Measurements from ENCODE around the gene CDCA5.

CDCA5 gene

DNA sequence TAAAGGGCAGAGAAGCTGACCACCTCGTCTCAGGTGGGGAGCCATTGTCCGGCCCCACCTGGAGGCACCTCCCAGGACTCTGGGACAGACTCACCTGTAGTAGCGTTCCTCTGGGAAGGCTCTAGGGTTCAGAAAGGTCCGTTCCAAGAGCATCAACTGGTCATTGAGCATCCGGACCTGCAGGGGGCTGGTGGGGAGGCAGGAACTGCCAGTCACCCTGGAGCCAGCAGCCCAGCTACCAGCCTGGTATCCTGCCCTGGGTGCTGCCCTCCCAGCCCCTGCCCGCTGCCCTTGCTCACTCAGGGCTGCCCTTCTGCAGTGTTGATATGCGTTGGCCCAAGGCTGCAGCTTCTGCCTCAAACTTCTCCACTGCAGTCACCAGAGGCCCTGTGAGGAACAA, 38.1 kb downstream of the CDCA5 start:
- Histone ChIP-seq H3K9ac (ENCODE audit: low read length) (no peak overlapping the region), H3K27me3 (replicated peaks; ENCODE audit: control insufficient read depth, insufficient read depth, low read length) (no peaks in the 10 kb centered on the region), H3K4me1 (ENCODE audit: control insufficient read depth, insufficient read depth, low read length) (peaks cover 27% of the 10 kb centered on the region), H3K36me3 (ENCODE audit: control insufficient read depth, insufficient read depth, low read length, severe bottlenecking) (peaks cover 7% of the 10 kb centered on the region), H3K4me3 (ENCODE audit: low read length) (no peak overlapping the region), H3K9me3 (ENCODE audit: control insufficient read depth, low read length) (no peaks in the 10 kb centered on the region)
- DNase-seq (ENCODE audit: low read depth) = no peak

GRCh38 chr11:65045061-65045460, 38.8 kb downstream of the CDCA5 start:
- peaks cover 32% of the 10 kb centered on the region for H3K4me1 ChIP-seq (ENCODE audit: control insufficient read depth, insufficient read depth, low read length)
- H3K9ac ChIP-seq (ENCODE audit: low read length) = no peak overlapping the region
- H3K4me3 ChIP-seq (ENCODE audit: low read length) = no peak overlapping the region
- DNase-seq (ENCODE audit: low read depth) = no peak
- H3K36me3 ChIP-seq (ENCODE audit: control insufficient read depth, insufficient read depth, low read length, severe bottlenecking) = peaks cover 7% of the 10 kb centered on the region
- H3K9me3 ChIP-seq (ENCODE audit: control insufficient read depth, low read length) = no peaks in the 10 kb centered on the region
- H3K27me3 ChIP-seq (replicated peaks; ENCODE audit: control insufficient read depth, insufficient read depth, low read length) = no peaks in the 10 kb centered on the region

DNA sequence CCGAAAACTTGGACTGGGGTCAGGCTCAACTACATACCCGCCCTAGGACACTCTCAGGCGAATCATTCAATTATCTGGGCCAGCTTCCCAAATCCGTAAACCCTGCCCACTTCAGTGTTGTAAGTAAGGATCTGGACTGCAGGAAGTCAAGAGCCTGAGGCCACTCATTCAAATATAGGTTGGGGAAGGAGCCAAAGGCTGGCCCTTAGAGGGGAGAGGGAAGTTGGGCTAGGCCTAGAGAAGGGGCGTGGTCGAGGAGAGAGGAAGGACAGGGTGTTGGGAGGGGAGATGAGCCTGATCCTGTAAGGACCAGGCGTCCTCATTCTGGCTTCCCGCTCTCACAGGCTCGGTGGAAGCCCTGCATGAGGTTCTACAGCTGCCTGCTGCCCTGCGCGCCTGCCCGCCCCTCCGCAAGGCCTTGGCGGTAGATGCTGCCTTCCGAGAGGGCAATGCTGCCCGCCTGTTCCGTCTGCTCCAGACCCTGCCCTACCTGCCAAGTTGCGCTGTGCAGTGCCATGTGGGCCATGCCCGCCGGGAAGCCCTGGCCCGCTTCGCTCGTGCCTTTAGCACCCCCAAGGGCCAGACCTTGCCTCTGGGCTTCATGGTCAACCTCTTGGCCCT, 39.8 kb downstream of the CDCA5 start:
- DNase-seq (ENCODE audit: low read depth) = no peak
- Histone ChIP-seq H3K9ac (ENCODE audit: low read length) (no peak overlapping the region), H3K4me3 (ENCODE audit: low read length) (peak overlapping the region; percentile 18), H3K4me1 (ENCODE audit: control insufficient read depth, insufficient read depth, low read length) (peaks cover 33% of the 10 kb centered on the region), H3K27me3 (replicated peaks; ENCODE audit: control insufficient read depth, insufficient read depth, low read length) (no peaks in the 10 kb centered on the region), H3K36me3 (ENCODE audit: control insufficient read depth, insufficient read depth, low read length, severe bottlenecking) (peaks cover 9% of the 10 kb centered on the region), H3K9me3 (ENCODE audit: control insufficient read depth, low read length) (no peaks in the 10 kb centered on the region)

DNA sequence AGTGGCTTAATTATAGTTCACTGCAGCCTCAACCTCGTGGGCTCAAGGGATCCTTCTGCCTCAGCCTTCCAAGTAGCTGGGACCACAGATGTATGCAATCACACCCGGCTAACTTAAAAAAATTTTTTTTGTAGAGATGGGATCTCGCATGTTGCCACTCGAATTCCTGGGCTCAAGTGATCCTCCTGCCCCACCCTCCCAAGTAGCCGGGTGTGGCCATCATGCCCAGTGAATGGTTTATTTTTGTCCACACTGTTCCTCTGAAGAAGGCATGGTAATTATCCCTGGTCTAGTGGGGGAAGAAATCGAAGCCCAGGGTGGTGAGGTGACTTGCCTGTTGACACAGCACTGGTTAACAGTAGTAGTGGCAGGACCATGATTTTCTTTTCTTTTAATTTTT, 40.9 kb downstream of the CDCA5 start:
- no peak for DNase-seq (ENCODE audit: low read depth)
- Histone ChIP-seq H3K4me1 (ENCODE audit: control insufficient read depth, insufficient read depth, low read length) (peaks cover 33% of the 10 kb centered on the region), H3K36me3 (ENCODE audit: control insufficient read depth, insufficient read depth, low read length, severe bottlenecking) (peaks cover 14% of the 10 kb centered on the region), H3K27me3 (replicated peaks; ENCODE audit: control insufficient read depth, insufficient read depth, low read length) (no peaks in the 10 kb centered on the region), H3K4me3 (ENCODE audit: low read length) (no peak overlapping the region), H3K9me3 (ENCODE audit: control insufficient read depth, low read length) (no peaks in the 10 kb centered on the region), H3K9ac (ENCODE audit: low read length) (no peak overlapping the region)

- H3K4me1 ChIP-seq (ENCODE audit: control insufficient read depth, insufficient read depth, low read length) = peaks cover 35% of the 10 kb centered on the region
- H3K9ac ChIP-seq (ENCODE audit: low read length) = peak within 1 kb of the TSS; percentile 88
- no peaks in the 10 kb centered on the region for H3K27me3 ChIP-seq (replicated peaks; ENCODE audit: control insufficient read depth, insufficient read depth, low read length)
- DNase-seq (ENCODE audit: low read depth) = peak; percentile 93
- H3K9me3 ChIP-seq (ENCODE audit: control insufficient read depth, low read length) = no peaks in the 10 kb centered on the region
- peak within 1 kb of the TSS; percentile 85 for H3K4me3 ChIP-seq (ENCODE audit: low read length)
- peaks cover 19% of the 10 kb centered on the region for H3K36me3 ChIP-seq (ENCODE audit: control insufficient read depth, insufficient read depth, low read length, severe bottlenecking)
Observed at GRCh38 chr11:65040847-65041622, 42.8 kb downstream of the CDCA5 start, which contains the start of gene SAC3D1. Gene SAC3D1 (plus strand): TSS chr11:65041210. CDS start chr11:65041293, 83 bp downstream.

DNA sequence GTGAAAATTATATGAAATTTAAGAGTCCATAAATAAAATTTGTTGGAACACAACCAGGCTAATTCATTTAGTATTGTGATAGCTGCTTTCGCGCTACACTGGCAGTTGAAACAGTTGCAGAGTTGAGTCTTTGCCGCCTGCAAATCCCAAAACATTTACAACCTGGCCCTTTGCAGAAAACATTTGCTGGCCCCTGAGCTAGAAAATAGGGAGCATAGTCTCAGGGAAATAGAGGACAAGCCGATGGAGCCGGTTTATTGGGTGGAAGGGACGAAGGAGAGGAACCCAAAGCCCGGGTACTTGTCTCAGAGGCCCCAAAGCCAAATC, 43.4 kb downstream of the CDCA5 start:
- Histone ChIP-seq H3K27me3 (replicated peaks; ENCODE audit: control insufficient read depth, insufficient read depth, low read length) (no peaks in the 10 kb centered on the region), H3K4me3 (ENCODE audit: low read length) (peak overlapping the region; percentile 85), H3K36me3 (ENCODE audit: control insufficient read depth, insufficient read depth, low read length, severe bottlenecking) (peaks cover 23% of the 10 kb centered on the region), H3K9ac (ENCODE audit: low read length) (peak overlapping the region; percentile 88), H3K4me1 (ENCODE audit: control insufficient read depth, insufficient read depth, low read length) (peaks cover 35% of the 10 kb centered on the region), H3K9me3 (ENCODE audit: control insufficient read depth, low read length) (no peaks in the 10 kb centered on the region)
- DNase-seq (ENCODE audit: low read depth) = no peak

- H3K9me3 ChIP-seq (ENCODE audit: control insufficient read depth, low read length) = no peaks in the 10 kb centered on the region
- no peak overlapping the region for H3K9ac ChIP-seq (ENCODE audit: low read length)
- H3K36me3 ChIP-seq (ENCODE audit: control insufficient read depth, insufficient read depth, low read length, severe bottlenecking) = peaks cover 32% of the 10 kb centered on the region
- peaks cover 16% of the 10 kb centered on the region for H3K4me1 ChIP-seq (ENCODE audit: control insufficient read depth, insufficient read depth, low read length)
- H3K4me3 ChIP-seq (ENCODE audit: low read length) = no peak overlapping the region
- no peaks in the 10 kb centered on the region for H3K27me3 ChIP-seq (replicated peaks; ENCODE audit: control insufficient read depth, insufficient read depth, low read length)
- DNase-seq (ENCODE audit: low read depth) = no peak
Observed at GRCh38 chr11:65036931-65037330, 46.9 kb downstream of the CDCA5 start.

GRCh38 chr11:65035579-65035978, 48.3 kb downstream of the CDCA5 start:
- peaks cover 13% of the 10 kb centered on the region for H3K4me1 ChIP-seq (ENCODE audit: control insufficient read depth, insufficient read depth, low read length)
- no peaks in the 10 kb centered on the region for H3K9me3 ChIP-seq (ENCODE audit: control insufficient read depth, low read length)
- H3K27me3 ChIP-seq (replicated peaks; ENCODE audit: control insufficient read depth, insufficient read depth, low read length) = no peaks in the 10 kb centered on the region
- no peak overlapping the region for H3K9ac ChIP-seq (ENCODE audit: low read length)
- H3K4me3 ChIP-seq (ENCODE audit: low read length) = no peak overlapping the region
- no peak for DNase-seq (ENCODE audit: low read depth)
- H3K36me3 ChIP-seq (ENCODE audit: control insufficient read depth, insufficient read depth, low read length, severe bottlenecking) = peaks cover 32% of the 10 kb centered on the region

- Histone ChIP-seq H3K9ac (ENCODE audit: low read length) (no peak overlapping the region), H3K9me3 (ENCODE audit: control insufficient read depth, low read length) (no peaks in the 10 kb centered on the region)
Observed at GRCh38 chr11:65034423-65034822, 49.4 kb downstream of the CDCA5 start.

DNA sequence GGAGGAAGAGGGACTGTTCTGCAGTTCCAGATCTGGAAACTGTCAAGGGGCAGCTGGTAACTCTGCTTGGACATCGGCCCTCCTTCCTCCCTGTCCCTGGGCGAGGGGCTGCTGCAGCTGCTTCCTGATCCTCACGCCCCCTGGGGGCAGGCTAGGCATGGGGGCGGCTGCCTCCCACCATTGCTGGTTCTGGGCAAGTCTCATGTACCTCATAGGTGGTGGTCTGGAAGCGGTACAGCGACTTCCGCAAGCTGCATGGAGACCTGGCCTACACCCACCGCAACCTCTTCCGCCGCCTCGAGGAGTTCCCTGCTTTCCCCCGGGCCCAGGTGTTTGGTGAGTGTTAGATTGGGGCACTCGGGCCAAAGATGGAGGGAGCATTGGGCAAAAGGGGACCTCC, 51.6 kb downstream of the CDCA5 start:
- H3K4me3 ChIP-seq (ENCODE audit: low read length) = no peak overlapping the region
- no peaks in the 10 kb centered on the region for H3K9me3 ChIP-seq (ENCODE audit: control insufficient read depth, low read length)
- no peak for DNase-seq (ENCODE audit: low read depth)
- no peak overlapping the region for H3K9ac ChIP-seq (ENCODE audit: low read length)
- H3K4me1 ChIP-seq (ENCODE audit: control insufficient read depth, insufficient read depth, low read length) = peaks cover 10% of the 10 kb centered on the region
- peaks cover 20% of the 10 kb centered on the region for H3K36me3 ChIP-seq (ENCODE audit: control insufficient read depth, insufficient read depth, low read length, severe bottlenecking)
- no peaks in the 10 kb centered on the region for H3K27me3 ChIP-seq (replicated peaks; ENCODE audit: control insufficient read depth, insufficient read depth, low read length)

More at GRCh38 chr11:65034423-65034822, 49.4 kb downstream of the CDCA5 start:
- no peaks in the 10 kb centered on the region for H3K27me3 ChIP-seq (replicated peaks; ENCODE audit: control insufficient read depth, insufficient read depth, low read length)
- peaks cover 7% of the 10 kb centered on the region for H3K4me1 ChIP-seq (ENCODE audit: control insufficient read depth, insufficient read depth, low read length)
- H3K4me3 ChIP-seq (ENCODE audit: low read length) = no peak overlapping the region
- no peak for DNase-seq (ENCODE audit: low read depth)
- peaks cover 29% of the 10 kb centered on the region for H3K36me3 ChIP-seq (ENCODE audit: control insufficient read depth, insufficient read depth, low read length, severe bottlenecking)

All from adipocyte (in vitro differentiated cells).